ENCODE results near the gene MAPKAP1. TPM values are rescaled to one million over a fixed set of nuclear protein-coding genes. Genes with fewer than 3 reads are reported as not detected.

Gene MAPKAP1
- total RNA-seq, 1 experiment from 2014 or later = 55.5 TPM

- no peaks in the 10 kb centered on the region for H3K27me3 Mint-ChIP-seq (ENCODE audit: unreplicated experiment)
- DNase-seq = no peak
- H3K4me3 Mint-ChIP-seq (ENCODE audit: low read depth, unreplicated experiment) = no peak overlapping the region
- BruUV-seq (replicated peaks) = no TSS peak
- no peaks in the 10 kb centered on the region for H3K36me3 Mint-ChIP-seq (ENCODE audit: insufficient read depth, unreplicated experiment)
- no peak overlapping the region for H3K27ac Mint-ChIP-seq (ENCODE audit: unreplicated experiment)
- intact Hi-C loops (cut with micrococcal nuclease; ENCODE audit: unreplicated experiment) = no loop called here
- CTCF ChIA-PET = no interaction called here
- no peaks in the 10 kb centered on the region for H3K4me1 Mint-ChIP-seq (ENCODE audit: low read depth, unreplicated experiment)
- TF ChIP-seq, protein P1, sequence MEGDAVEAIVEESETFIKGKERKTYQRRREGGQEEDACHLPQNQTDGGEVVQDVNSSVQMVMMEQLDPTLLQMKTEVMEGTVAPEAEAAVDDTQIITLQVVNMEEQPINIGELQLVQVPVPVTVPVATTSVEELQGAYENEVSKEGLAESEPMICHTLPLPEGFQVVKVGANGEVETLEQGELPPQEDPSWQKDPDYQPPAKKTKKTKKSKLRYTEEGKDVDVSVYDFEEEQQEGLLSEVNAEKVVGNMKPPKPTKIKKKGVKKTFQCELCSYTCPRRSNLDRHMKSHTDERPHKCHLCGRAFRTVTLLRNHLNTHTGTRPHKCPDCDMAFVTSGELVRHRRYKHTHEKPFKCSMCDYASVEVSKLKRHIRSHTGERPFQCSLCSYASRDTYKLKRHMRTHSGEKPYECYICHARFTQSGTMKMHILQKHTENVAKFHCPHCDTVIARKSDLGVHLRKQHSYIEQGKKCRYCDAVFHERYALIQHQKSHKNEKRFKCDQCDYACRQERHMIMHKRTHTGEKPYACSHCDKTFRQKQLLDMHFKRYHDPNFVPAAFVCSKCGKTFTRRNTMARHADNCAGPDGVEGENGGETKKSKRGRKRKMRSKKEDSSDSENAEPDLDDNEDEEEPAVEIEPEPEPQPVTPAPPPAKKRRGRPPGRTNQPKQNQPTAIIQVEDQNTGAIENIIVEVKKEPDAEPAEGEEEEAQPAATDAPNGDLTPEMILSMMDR (IDR thresholded peaks at IDR 0.05; ENCODE audit: unreplicated experiment) = no peak
- H3K9me3 Mint-ChIP-seq (ENCODE audit: low read depth, unreplicated experiment) = no peaks in the 10 kb centered on the region
These were observed 16.3 kb downstream of the MAPKAP1 start for GRCh38 chr9:125690679-125691078.

GRCh38 chr9:125687163-125687863, 19.7 kb downstream of the MAPKAP1 start:
- intact Hi-C loops (cut with micrococcal nuclease; ENCODE audit: unreplicated experiment) = no loop called here
- H3K9me3 Mint-ChIP-seq (ENCODE audit: low read depth, unreplicated experiment) = no peaks in the 10 kb centered on the region
- CTCF ChIA-PET = no interaction called here
- no peaks in the 10 kb centered on the region for H3K36me3 Mint-ChIP-seq (ENCODE audit: insufficient read depth, unreplicated experiment)
- TF ChIP-seq, protein P1 (IDR thresholded peaks at IDR 0.05; ENCODE audit: unreplicated experiment) = no peak
- no peak overlapping the region for H3K27ac Mint-ChIP-seq (ENCODE audit: unreplicated experiment)
- BruUV-seq (replicated peaks) = no TSS peak
- DNase-seq = no peak
- no peak overlapping the region for H3K4me3 Mint-ChIP-seq (ENCODE audit: low read depth, unreplicated experiment)
- H3K4me1 Mint-ChIP-seq (ENCODE audit: low read depth, unreplicated experiment) = peaks cover 9% of the 10 kb centered on the region
- no peaks in the 10 kb centered on the region for H3K27me3 Mint-ChIP-seq (ENCODE audit: unreplicated experiment)

GRCh38 chr9:125685167-125685566, 21.8 kb downstream of the MAPKAP1 start:
- intact Hi-C loops (cut with micrococcal nuclease; ENCODE audit: unreplicated experiment) = no loop called here
- CTCF ChIA-PET = no interaction called here
- no peaks in the 10 kb centered on the region for H3K9me3 Mint-ChIP-seq (ENCODE audit: low read depth, unreplicated experiment)
- H3K27ac Mint-ChIP-seq (ENCODE audit: unreplicated experiment) = no peak overlapping the region
- H3K4me1 Mint-ChIP-seq (ENCODE audit: low read depth, unreplicated experiment) = peaks cover 9% of the 10 kb centered on the region
- H3K27me3 Mint-ChIP-seq (ENCODE audit: unreplicated experiment) = no peaks in the 10 kb centered on the region
- H3K4me3 Mint-ChIP-seq (ENCODE audit: low read depth, unreplicated experiment) = no peak overlapping the region
- DNase-seq = no peak
- H3K36me3 Mint-ChIP-seq (ENCODE audit: insufficient read depth, unreplicated experiment) = no peaks in the 10 kb centered on the region
- TF ChIP-seq, protein P1 (IDR thresholded peaks at IDR 0.05; ENCODE audit: unreplicated experiment) = no peak
- BruUV-seq (replicated peaks) = no TSS peak

DNA sequence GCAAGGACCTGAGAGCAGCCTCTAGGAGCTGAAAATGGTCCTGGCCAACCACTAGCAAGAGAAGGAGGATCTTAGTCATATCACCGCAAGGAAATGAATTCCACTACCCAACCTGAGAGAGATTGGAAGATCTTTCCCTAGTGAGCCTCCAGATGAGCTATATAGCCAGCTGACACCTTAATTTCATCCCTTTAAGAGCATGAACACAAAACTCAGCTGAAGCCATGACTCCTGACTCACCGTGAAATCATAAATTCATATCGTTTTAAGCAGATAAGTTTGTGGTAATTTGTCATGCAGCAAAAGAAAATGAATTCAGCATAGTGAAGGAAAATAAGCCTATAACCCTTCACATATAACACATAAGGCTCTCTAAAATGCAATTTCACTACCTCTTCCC, 23.5 kb downstream of the MAPKAP1 start:
- H3K27me3 Mint-ChIP-seq (ENCODE audit: unreplicated experiment) = no peaks in the 10 kb centered on the region
- CTCF ChIA-PET = interaction anchor here (0.7 kb wide), 1 partner anchor 1138 kb away, joined by 3 read pairs; no protein-coding TSS in a partner anchor
- no peak for DNase-seq
- H3K4me1 Mint-ChIP-seq (ENCODE audit: low read depth, unreplicated experiment) = peaks cover 9% of the 10 kb centered on the region
- TF ChIP-seq, protein P1 (IDR thresholded peaks at IDR 0.05; ENCODE audit: unreplicated experiment) = no peak
- no peaks in the 10 kb centered on the region for H3K36me3 Mint-ChIP-seq (ENCODE audit: insufficient read depth, unreplicated experiment)
- H3K9me3 Mint-ChIP-seq (ENCODE audit: low read depth, unreplicated experiment) = no peaks in the 10 kb centered on the region
- no TSS peak for BruUV-seq (replicated peaks)
- intact Hi-C loops (cut with micrococcal nuclease; ENCODE audit: unreplicated experiment) = no loop called here
- no peak overlapping the region for H3K4me3 Mint-ChIP-seq (ENCODE audit: low read depth, unreplicated experiment)
- H3K27ac Mint-ChIP-seq (ENCODE audit: unreplicated experiment) = no peak overlapping the region

Measured in Calu3 (cell line).